ENCODE measurements around the gene KRT80.

KRT80 gene

GRCh38 chr12:52216100-52216499 lies 24.3 kb upstream of the KRT80 start:
- H3K4me3 ChIP-seq (replicated peaks in 1 of 2; ENCODE audit: low read depth in 2 of 2, low read length in 2 of 2) = no peak overlapping the region
- DNase-seq (ENCODE audit: low read depth in 2 of 2) = peak in 1 of 2 donors; percentile 17
- TF ChIP-seq CTCF (IDR thresholded peaks at IDR 0.05; ENCODE audit: low read depth, low read length) = no peak

- TF ChIP-seq CTCF (IDR thresholded peaks at IDR 0.05; ENCODE audit: low read depth, low read length) = no peak
- peak in 1 of 2 donors; percentile 70 for DNase-seq (ENCODE audit: low read depth in 2 of 2)
- no peak overlapping the region for H3K4me3 ChIP-seq (replicated peaks in 1 of 2; ENCODE audit: low read depth in 2 of 2, low read length in 2 of 2)
These were observed 23.8 kb upstream of the KRT80 start for GRCh38 chr12:52215587-52216031.

- H3K4me3 ChIP-seq (replicated peaks in 1 of 2; ENCODE audit: low read depth in 2 of 2, low read length in 2 of 2) = no peak overlapping the region
- no peak for DNase-seq (ENCODE audit: low read depth in 2 of 2)
- TF ChIP-seq CTCF (IDR thresholded peaks at IDR 0.05; ENCODE audit: low read depth, low read length) = no peak
These were observed 22.6 kb upstream of the KRT80 start for GRCh38 chr12:52214421-52214802.

- peak; percentile 79 to 87 for DNase-seq (ENCODE audit: low read depth in 2 of 2)
- no peak overlapping the region for H3K4me3 ChIP-seq (replicated peaks in 1 of 2; ENCODE audit: low read depth in 2 of 2, low read length in 2 of 2)
- TF ChIP-seq CTCF (IDR thresholded peaks at IDR 0.05; ENCODE audit: low read depth, low read length) = peak; percentile 99
These were observed 22.0 kb upstream of the KRT80 start for GRCh38 chr12:52213564-52214420.

GRCh38 chr12:52212701-52213563 lies 21.1 kb upstream of the KRT80 start:
- TF ChIP-seq CTCF (IDR thresholded peaks at IDR 0.05; ENCODE audit: low read depth, low read length) = no peak
- no peak overlapping the region for H3K4me3 ChIP-seq (replicated peaks in 1 of 2; ENCODE audit: low read depth in 2 of 2, low read length in 2 of 2)
- no peak for DNase-seq (ENCODE audit: low read depth in 2 of 2)

GRCh38 chr12:52211716-52212585 lies 20.1 kb upstream of the KRT80 start:
- no peak for DNase-seq (ENCODE audit: low read depth in 2 of 2)
- no peak for TF ChIP-seq CTCF (IDR thresholded peaks at IDR 0.05; ENCODE audit: low read depth, low read length)
- H3K4me3 ChIP-seq (replicated peaks in 1 of 2; ENCODE audit: low read depth in 2 of 2, low read length in 2 of 2) = no peak overlapping the region
